IMR-90 (cell line): ENCODE data around the gene CST7. TPM values are rescaled to one million over a fixed set of nuclear protein-coding genes. Genes with fewer than 3 reads are reported as not detected.
"Not testable (repeated sequence)": the region's sequence is repeated elsewhere in the genome, so short reads cannot be mapped to it uniquely, and the experiment has no call there.

ENCODE experiments used
- ATAC-seq: fragments of 200-7000 bp; cut with Tn5 transposase; 2 replicates; pipeline ENCODE4 v1.9.1; 2020; ENCODE audit warnings: low read depth, mild to moderate bottlenecking, moderate library complexity
- BruUV-seq: library from RNA; stranded (reverse); fragments of 400-500 nt; replicated peaks from 2 replicates; lab custom pipeline; 2021; lab: Mats Ljungman, UMichigan
- CTCF ChIA-PET: fragments of 300-600 bp; formaldehyde crosslinking; extraction: SDS; loops from one replicate; lab custom pipeline; 2021; ENCODE audit warnings: antibody characterized with exemption; lab: Yijun Ruan, JAX
- POLR2A ChIA-PET: fragments of 300-600 bp; sonication (Branson Sonifier 250); formaldehyde crosslinking; loops from one replicate; lab custom pipeline; 2022; ENCODE audit warnings: antibody characterized with exemption; ENCODE audit not compliant: unreplicated experiment; lab: Charles Lee
- DNase-seq: peaks from one replicate; pipeline ENCODE4 v3.0.0; 2013
- H2AFZ ChIP-seq: replicated peaks from 2 replicates; pipeline ENCODE3; 2013; ENCODE audit warnings: low read length, mild to moderate bottlenecking; ENCODE audit not compliant: poor library complexity
- H2AK5ac ChIP-seq: 2 replicates; pipeline ENCODE4 v1.6.1; 2013; ENCODE audit warnings: low read depth, low read length, inconsistent platforms
- H2AK9ac ChIP-seq: replicated peaks from 2 replicates; pipeline ENCODE3; 2013; ENCODE audit warnings: mild to moderate bottlenecking, low read depth, low read length, moderate library complexity; ENCODE audit not compliant: poor library complexity
- H2BK120ac ChIP-seq: 2 replicates; pipeline ENCODE4 v1.6.1; 2013; ENCODE audit warnings: low read depth, low read length, inconsistent platforms
- H2BK15ac ChIP-seq: 3 replicates; pipeline ENCODE4 v1.6.1; 2013; ENCODE audit warnings: low read depth, low read length, inconsistent platforms
- H2BK20ac ChIP-seq: 2 replicates; pipeline ENCODE4 v1.6.1; 2013; ENCODE audit warnings: low read depth, mild to moderate bottlenecking, inconsistent platforms, low read length, moderate library complexity
- H2BK5ac ChIP-seq: 2 replicates; pipeline ENCODE4 v1.6.1; 2013; ENCODE audit warnings: mild to moderate bottlenecking, low read depth, low read length, inconsistent platforms; ENCODE audit not compliant: poor library complexity, severe bottlenecking
- H3K14ac ChIP-seq: replicated peaks from 2 replicates; pipeline ENCODE4 v1.6.1; 2013; ENCODE audit warnings: low read depth, low read length, inconsistent platforms
- H3K18ac ChIP-seq: 2 replicates; pipeline ENCODE4 v1.6.1; 2013; ENCODE audit warnings: low read depth, low read length, control low read depth
- H3K23ac ChIP-seq: 2 replicates; pipeline ENCODE4 v1.6.1; 2013; ENCODE audit warnings: low read depth, low read length, inconsistent platforms
- H3K27ac ChIP-seq: 2 replicates; pipeline ENCODE4 v1.5.1; 2013; ENCODE audit warnings: mild to moderate bottlenecking, control low read depth, low read length; ENCODE audit not compliant: insufficient read depth
- H3K27me3 ChIP-seq: 2 replicates; pipeline ENCODE4 v1.6.1; 2013; ENCODE audit warnings: low read length; ENCODE audit not compliant: control insufficient read depth, insufficient read depth
- H3K36me3 ChIP-seq: 2 replicates; pipeline ENCODE4 v1.6.1; 2013; ENCODE audit warnings: low read length, mixed read lengths; ENCODE audit not compliant: control insufficient read depth, insufficient read depth
- H3K4ac ChIP-seq: 2 replicates; pipeline ENCODE4 v1.6.1; 2013; ENCODE audit warnings: low read depth, low read length, inconsistent platforms
- H3K4me1 ChIP-seq: 2 replicates; pipeline ENCODE4 v1.6.1; 2013; ENCODE audit warnings: low read length, mixed read lengths; ENCODE audit not compliant: control insufficient read depth, insufficient read depth
- H3K4me2 ChIP-seq: 2 replicates; pipeline ENCODE4 v1.6.1; 2013; ENCODE audit warnings: low read depth, mild to moderate bottlenecking, control low read depth, low read length, moderate library complexity
- H3K4me3 ChIP-seq: 2 replicates; pipeline ENCODE4 v1.5.1; 2013; ENCODE audit warnings: low read depth, mild to moderate bottlenecking, control low read depth, low read length, moderate library complexity; ENCODE audit not compliant: insufficient read depth
- H3K56ac ChIP-seq: 2 replicates; pipeline ENCODE4 v1.6.1; 2013; ENCODE audit warnings: low read length, inconsistent platforms; ENCODE audit not compliant: insufficient read depth; ENCODE audit errors: extremely low read depth
- H3K79me1 ChIP-seq, 2 experiments: 2 replicates each; pipeline ENCODE4 v1.6.1; 2013; ENCODE audit warnings: low read length in 2 of 2, inconsistent platforms in 1 of 2, low read depth in 1 of 2
- H3K9ac ChIP-seq: 2 replicates; pipeline ENCODE4 v1.6.1; 2013; ENCODE audit warnings: low read depth, low read length, control low read depth
- H3K9me1 ChIP-seq: 2 replicates; pipeline ENCODE4 v1.6.1; 2013; ENCODE audit warnings: low read length, inconsistent platforms; ENCODE audit not compliant: insufficient read depth
- H3K9me3 ChIP-seq: 2 replicates; pipeline ENCODE4 v1.6.1; 2013; ENCODE audit warnings: low read length; ENCODE audit not compliant: control insufficient read depth, insufficient read depth
- H4K20me1 ChIP-seq: 2 replicates; pipeline ENCODE4 v1.6.1; 2013; ENCODE audit warnings: low read length, inconsistent platforms; ENCODE audit not compliant: insufficient read depth
- H4K5ac ChIP-seq: 2 replicates; pipeline ENCODE4 v1.6.1; 2013; ENCODE audit warnings: mild to moderate bottlenecking, low read depth, low read length, control low read depth
- H4K8ac ChIP-seq, 2 experiments: 2 replicates each; pipeline ENCODE4 v1.6.1; 2013; ENCODE audit warnings: low read depth in 2 of 2, low read length in 2 of 2, control low read depth in 1 of 2, inconsistent platforms in 1 of 2
- H4K91ac ChIP-seq: 2 replicates; pipeline ENCODE4 v1.6.1; 2013; ENCODE audit warnings: low read depth, low read length, inconsistent platforms; ENCODE audit not compliant: insufficient read depth
- RAD21 ChIP-seq: IDR thresholded peaks from 2 replicates; pipeline ENCODE4 v1.6.1; 2012; ENCODE audit warnings: low read length, improper control_type of control experiment
- WGBS, 2 experiments: methylation state at CpG; one replicate each; pipeline versions ENCODE4 v1.1.5 to v1.1.7; 2013; ENCODE audit warnings: missing lambda C conversion rate in 2 of 2; ENCODE audit not compliant: insufficient read length in 1 of 2; ENCODE audit errors: extremely low coverage in 2 of 2; 5-methylcytosine and 5-hydroxymethylcytosine counted together
- dilution Hi-C: fragments of 300-500 bp; cut with HindIII; formaldehyde crosslinking; loops from one replicate; pipeline ENCODE4 v1.14.3; 2018; ENCODE audit warnings: low sequenced_read_pairs; ENCODE audit not compliant: unreplicated experiment
- in situ Hi-C: fragments of 300-500 bp; cut with MboI; formaldehyde crosslinking; loops from 3 replicates; pipeline ENCODE4 v1.14.3; 2019; ENCODE audit warnings: low sequenced_read_pairs, inconsistent platforms, mixed read lengths
- intact Hi-C: fragments of 100-400 bp; cut with micrococcal nuclease; formaldehyde crosslinking; loops from 2 replicates; pipeline ENCODE4 v1.10.0; 2022
- polyA plus RNA-seq, 3 experiments: library from polyadenylated mRNA; depleted of rRNA; stranded (reverse); fragments of >200 nt; gene quantifications; 2 replicates each; pipeline ENCODE4 v1.2.3, GENCODE V29; 2012; ENCODE audit warnings: low replicate concordance in 1 of 3
- total RNA-seq: library from RNA; depleted of rRNA; stranded (reverse); fragments of >200 nt; gene quantifications from 2 replicates; pipeline ENCODE4 v1.2.3, GENCODE V29; 2012
- TF ChIP-seq, protein P1 (sequence below): conservative IDR thresholded peaks from 2 replicates; pipeline ENCODE4 v1.5.1; 2012; ENCODE audit warnings: mild to moderate bottlenecking, low read depth, low read length, improper control_type of control experiment

Gene CST7
- total and polyA plus RNA-seq, 2 of the 4 experiments (the other 2 are of a cell fraction), result not detected

DNA sequence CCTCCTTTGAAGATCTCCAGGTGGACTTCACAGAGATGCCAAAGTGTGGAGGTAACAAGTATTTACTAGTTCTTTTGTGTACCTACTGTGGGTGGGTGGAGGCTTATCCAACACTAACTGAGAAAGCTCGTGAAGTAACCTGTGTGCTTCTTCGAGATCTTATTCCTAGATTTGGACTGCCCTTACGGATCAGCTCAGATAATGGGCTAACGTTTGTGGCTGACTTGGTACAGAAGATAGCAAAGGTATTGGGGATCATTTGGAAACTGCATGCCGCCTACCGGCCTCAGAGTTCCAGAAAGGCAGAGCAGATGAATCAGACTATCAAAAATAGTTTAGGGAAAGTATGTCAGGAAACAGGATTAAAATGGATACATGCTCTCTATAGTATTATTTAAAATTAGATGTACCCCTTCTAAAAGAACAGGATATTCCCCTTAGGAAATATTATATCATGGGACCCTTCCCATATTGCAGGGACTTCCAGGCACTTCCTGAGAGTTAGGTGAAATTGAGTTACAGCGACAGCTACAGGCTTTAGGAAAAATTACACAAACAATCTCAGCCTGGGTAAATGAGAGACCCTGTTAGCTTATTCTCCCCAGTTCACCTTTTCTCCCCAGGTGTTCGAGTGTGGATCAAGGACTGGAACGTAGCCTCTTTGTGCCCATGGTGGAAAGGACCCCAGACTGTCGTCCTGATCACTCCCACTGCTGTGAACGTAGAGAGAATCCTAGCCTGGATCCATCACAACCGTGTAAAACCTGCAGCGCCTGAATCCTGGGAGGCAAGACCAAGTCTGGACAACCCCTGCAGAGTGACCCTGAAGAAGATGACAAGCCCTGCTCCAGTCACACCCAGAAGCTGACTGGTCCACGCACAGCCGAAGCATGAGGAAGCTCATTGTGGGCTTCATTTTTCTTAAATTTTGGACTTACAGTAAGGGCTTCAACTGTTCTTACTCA, 18.1 kb upstream of the CST7 start:
- in situ Hi-C loops, H3K23ac ChIP-seq, H2BK120ac ChIP-seq, H2AK5ac ChIP-seq, ATAC-seq, H2BK5ac ChIP-seq, H3K4me1 ChIP-seq, H3K56ac ChIP-seq, CTCF ChIA-PET, H2AFZ ChIP-seq, H3K9ac ChIP-seq, H3K4ac ChIP-seq, H4K8ac ChIP-seq, H4K91ac ChIP-seq, DNase-seq, dilution Hi-C loops, H3K9me1 ChIP-seq, H2AK9ac ChIP-seq, intact Hi-C loops, H3K14ac ChIP-seq, H4K5ac ChIP-seq, H2BK20ac ChIP-seq, H4K20me1 ChIP-seq, H3K27me3 ChIP-seq, H2BK15ac ChIP-seq, H3K27ac ChIP-seq, H3K9me3 ChIP-seq, POLR2A ChIA-PET, H3K79me1 ChIP-seq, H3K36me3 ChIP-seq, H3K4me3 ChIP-seq, H3K4me2 ChIP-seq, H3K18ac ChIP-seq, BruUV-seq: not testable (repeated sequence)
- 100% methylated on average over 1 of the region's 15 CpGs; no CpG with 5 or more reads in 1 of the 2 experiments for WGBS, 2 experiments
- TF ChIP-seq RAD21, result 0 out of 2 replicates have a peak, but pooled peaks have one; percentile 7
- TF ChIP-seq, protein P1, sequence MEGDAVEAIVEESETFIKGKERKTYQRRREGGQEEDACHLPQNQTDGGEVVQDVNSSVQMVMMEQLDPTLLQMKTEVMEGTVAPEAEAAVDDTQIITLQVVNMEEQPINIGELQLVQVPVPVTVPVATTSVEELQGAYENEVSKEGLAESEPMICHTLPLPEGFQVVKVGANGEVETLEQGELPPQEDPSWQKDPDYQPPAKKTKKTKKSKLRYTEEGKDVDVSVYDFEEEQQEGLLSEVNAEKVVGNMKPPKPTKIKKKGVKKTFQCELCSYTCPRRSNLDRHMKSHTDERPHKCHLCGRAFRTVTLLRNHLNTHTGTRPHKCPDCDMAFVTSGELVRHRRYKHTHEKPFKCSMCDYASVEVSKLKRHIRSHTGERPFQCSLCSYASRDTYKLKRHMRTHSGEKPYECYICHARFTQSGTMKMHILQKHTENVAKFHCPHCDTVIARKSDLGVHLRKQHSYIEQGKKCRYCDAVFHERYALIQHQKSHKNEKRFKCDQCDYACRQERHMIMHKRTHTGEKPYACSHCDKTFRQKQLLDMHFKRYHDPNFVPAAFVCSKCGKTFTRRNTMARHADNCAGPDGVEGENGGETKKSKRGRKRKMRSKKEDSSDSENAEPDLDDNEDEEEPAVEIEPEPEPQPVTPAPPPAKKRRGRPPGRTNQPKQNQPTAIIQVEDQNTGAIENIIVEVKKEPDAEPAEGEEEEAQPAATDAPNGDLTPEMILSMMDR, result peak; percentile 30; the same call in 1 of the 2 replicates

DNA sequence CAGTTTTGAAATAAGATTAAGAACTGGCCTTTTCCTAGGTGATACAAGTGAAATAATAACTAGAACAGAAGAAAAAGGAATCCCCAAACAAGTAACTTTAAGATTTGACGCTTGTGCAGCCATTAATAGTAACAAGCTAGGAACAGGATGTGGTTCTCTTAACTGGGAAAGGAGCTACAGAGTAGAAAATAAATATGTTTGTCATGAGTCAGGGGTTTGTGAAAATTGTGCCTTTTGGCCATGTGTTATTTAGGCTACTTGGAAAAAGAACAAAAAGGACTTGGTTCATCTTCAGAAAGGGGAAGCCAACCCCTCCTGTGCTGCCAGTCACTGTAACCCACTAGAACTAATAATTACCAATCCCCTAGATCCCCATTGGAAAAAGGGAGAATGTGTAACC, 17.2 kb upstream of the CST7 start:
- H3K27me3 ChIP-seq, H3K4me1 ChIP-seq, H3K18ac ChIP-seq, H3K4me2 ChIP-seq, DNase-seq, H2AK9ac ChIP-seq, H2BK15ac ChIP-seq, H3K4me3 ChIP-seq, H3K9ac ChIP-seq, H4K20me1 ChIP-seq, H2AK5ac ChIP-seq, H2BK20ac ChIP-seq, ATAC-seq, H3K14ac ChIP-seq, H4K5ac ChIP-seq, H3K27ac ChIP-seq, H3K79me1 ChIP-seq, BruUV-seq, H4K8ac ChIP-seq, H3K23ac ChIP-seq, H3K4ac ChIP-seq, H2BK120ac ChIP-seq, intact Hi-C loops, POLR2A ChIA-PET, dilution Hi-C loops, H2AFZ ChIP-seq, in situ Hi-C loops, H4K91ac ChIP-seq, H3K9me1 ChIP-seq, CTCF ChIA-PET, H2BK5ac ChIP-seq, H3K36me3 ChIP-seq, H3K9me3 ChIP-seq, H3K56ac ChIP-seq: not testable (repeated sequence)
- WGBS, 2 experiments, result no CpG with 5 or more reads among the region's 1 CpG
